DOHH2 (cell line): ENCODE measurements around the gene PSENEN.
A peak's percentile ranks its signal among the peaks of the same experiment; 100 is the strongest.

Experiments used
- H3F3A ChIP-seq: fragments of 200-600 bp; sonication (generic), shearing (Covaris generic); 2 replicates; pipeline ENCODE4 v1.6.0; 2016; ENCODE audit warnings: antibody characterized with exemption, mild to moderate bottlenecking; ENCODE audit not compliant: control insufficient read depth, insufficient read depth
- H3K27ac ChIP-seq: fragments of 200-600 bp; sonication (generic); 2 replicates; pipeline ENCODE4 v1.5.1; 2014; ENCODE audit warnings: low read depth, mild to moderate bottlenecking, low read length, moderate library complexity
- H3K27me3 ChIP-seq: fragments of 200-600 bp; sonication (generic); 2 replicates; pipeline ENCODE4 v1.6.1; 2014; ENCODE audit warnings: mild to moderate bottlenecking, low read length, mixed read lengths; ENCODE audit not compliant: control insufficient read depth
- H3K36me3 ChIP-seq: fragments of 200-600 bp; sonication (generic); 2 replicates; pipeline ENCODE4 v1.6.1; 2014; ENCODE audit warnings: mild to moderate bottlenecking, low read length, moderate library complexity, mixed read lengths; ENCODE audit not compliant: control insufficient read depth
- H3K4me1 ChIP-seq: fragments of 200-600 bp; sonication (generic); 2 replicates; pipeline ENCODE4 v1.6.1; 2014; ENCODE audit warnings: mild to moderate bottlenecking, low read length, mixed read lengths; ENCODE audit not compliant: control insufficient read depth
- H3K4me2 ChIP-seq: fragments of 200-600 bp; sonication (generic); 2 replicates; pipeline ENCODE4 v1.6.0; 2014; ENCODE audit warnings: mild to moderate bottlenecking, low read length, moderate library complexity
- H3K4me3 ChIP-seq: fragments of 200-600 bp; sonication (generic); 2 replicates; pipeline ENCODE4 v1.5.1; 2014; ENCODE audit warnings: mild to moderate bottlenecking, low read length, mixed read lengths
- H3K79me2 ChIP-seq: fragments of 200-600 bp; sonication (generic); 2 replicates; pipeline ENCODE4 v1.6.1; 2014; ENCODE audit warnings: mild to moderate bottlenecking, low read length, mixed read lengths; ENCODE audit not compliant: control insufficient read depth
- H3K9me2 ChIP-seq: fragments of 200-600 bp; sonication (generic); replicated peaks from 2 replicates; pipeline ENCODE4 v1.6.1; 2014; ENCODE audit warnings: mild to moderate bottlenecking, low read length, mixed read lengths; ENCODE audit not compliant: control insufficient read depth
- H3K9me3 ChIP-seq: fragments of 200-600 bp; sonication (generic); 2 replicates; pipeline ENCODE4 v1.6.1; 2014; ENCODE audit warnings: antibody characterized with exemption, low read length, mixed read lengths; ENCODE audit not compliant: control insufficient read depth, insufficient read depth
- H4K20me1 ChIP-seq: fragments of 200-600 bp; sonication (generic); 2 replicates; pipeline ENCODE4 v1.6.0; 2014; ENCODE audit warnings: low read depth, mild to moderate bottlenecking, antibody characterized with exemption, low read length, moderate library complexity; ENCODE audit not compliant: control insufficient read depth, insufficient read depth
- CTCF ChIP-seq: fragments of 200-600 bp; sonication (generic); IDR thresholded peaks from one replicate; pipeline ENCODE4 v1.5.1; 2014; ENCODE audit warnings: antibody characterized with exemption, mild to moderate bottlenecking, low read depth, low read length; ENCODE audit not compliant: poor library complexity, severe bottlenecking
- EZH2phosphoT487 ChIP-seq: fragments of 200-600 bp; sonication (generic); IDR thresholded peaks from 2 replicates; pipeline ENCODE4 v1.6.1; 2017; ENCODE audit warnings: borderline replicate concordance, mild to moderate bottlenecking, antibody characterized with exemption, low read length, moderate library complexity, mixed read lengths

Gene PSENEN

GRCh38 chr19:35773020-35773806, 27.8 kb downstream of the PSENEN start:
- H4K20me1 ChIP-seq = no peaks in the 10 kb centered on the region
- H3K79me2 ChIP-seq = peaks cover 5% of the 10 kb centered on the region; the same call in 1 of the 2 replicates
- peaks cover 2% of the 10 kb centered on the region; the same call in 1 of the 2 replicates for H3F3A ChIP-seq
- H3K36me3 ChIP-seq = peaks cover 4% of the 10 kb centered on the region
- no peaks in the 10 kb centered on the region for H3K27me3 ChIP-seq
- H3K27ac ChIP-seq = no peak overlapping the region
- no peaks in the 10 kb centered on the region for H3K9me2 ChIP-seq
- H3K4me2 ChIP-seq = no peak overlapping the region
- H3K4me1 ChIP-seq = peaks cover 15% of the 10 kb centered on the region
- no peak overlapping the region for H3K4me3 ChIP-seq
- H3K9me3 ChIP-seq = no peaks in the 10 kb centered on the region
- TF ChIP-seq EZH2phosphoT487 (no peak), CTCF (no peak)

GRCh38 chr19:35774274-35775045, 29.0 kb downstream of the PSENEN start:
- H3K27ac ChIP-seq = no peak overlapping the region
- peak overlapping the region; percentile 72 for H3K4me3 ChIP-seq
- no peaks in the 10 kb centered on the region for H3K9me3 ChIP-seq
- TF ChIP-seq EZH2phosphoT487 (no peak), CTCF (no peak)
- no peaks in the 10 kb centered on the region for H3K27me3 ChIP-seq
- H3K36me3 ChIP-seq = no peaks in the 10 kb centered on the region
- peaks cover 5% of the 10 kb centered on the region; the same call in 1 of the 2 replicates for H3K79me2 ChIP-seq
- H3K4me2 ChIP-seq = peak overlapping the region; percentile 62
- H3K4me1 ChIP-seq = peaks cover 15% of the 10 kb centered on the region
- H3F3A ChIP-seq = peaks cover 2% of the 10 kb centered on the region; the same call in 1 of the 2 replicates
- H4K20me1 ChIP-seq = no peaks in the 10 kb centered on the region
- H3K9me2 ChIP-seq = no peaks in the 10 kb centered on the region

GRCh38 chr19:35775046-35775297, 29.5 kb downstream of the PSENEN start:
- peak overlapping the region; percentile 72 for H3K4me3 ChIP-seq

More at GRCh38 chr19:35775046-35775297, 29.5 kb downstream of the PSENEN start:
- Histone ChIP-seq H3K36me3 (no peaks in the 10 kb centered on the region), H3F3A (peaks cover 2% of the 10 kb centered on the region; the same call in 1 of the 2 replicates), H3K4me2 (peak overlapping the region; percentile 62), H3K4me1 (peaks cover 15% of the 10 kb centered on the region), H3K27me3 (no peaks in the 10 kb centered on the region), H3K79me2 (peaks cover 5% of the 10 kb centered on the region; the same call in 1 of the 2 replicates), H3K9me3 (no peaks in the 10 kb centered on the region), H3K9me2 (no peaks in the 10 kb centered on the region), H3K27ac (no peak overlapping the region), H4K20me1 (no peaks in the 10 kb centered on the region)
- no peak for TF ChIP-seq CTCF
- no peak for TF ChIP-seq EZH2phosphoT487
